Nephron progenitor cell (in vitro differentiated cells): ENCODE results near the gene YBX2.
A peak's percentile ranks its signal among the peaks of the same experiment; 100 is the strongest.

ENCODE experiments used
- DNase-seq: peaks from one replicate; pipeline ENCODE4 v3.0.0; 2021
- H3K27ac Mint-ChIP-seq: 2 replicates; pipeline ENCODE4 v1.8.0; 2021; ENCODE audit warnings: mild to moderate bottlenecking, moderate library complexity, mixed read lengths
- H3K27me3 Mint-ChIP-seq: 2 replicates; pipeline ENCODE4 v1.8.0; 2021; ENCODE audit warnings: mild to moderate bottlenecking, low read depth, mixed read lengths; ENCODE audit not compliant: poor library complexity
- H3K36me3 Mint-ChIP-seq: 2 replicates; pipeline ENCODE4 v1.8.0; 2021; ENCODE audit warnings: low read depth, mixed read lengths
- H3K4me1 Mint-ChIP-seq: 2 replicates; pipeline ENCODE4 v1.8.0; 2021; ENCODE audit warnings: mixed read lengths
- H3K4me3 Mint-ChIP-seq: 2 replicates; pipeline ENCODE4 v1.8.0; 2021; ENCODE audit warnings: mild to moderate bottlenecking, moderate library complexity, mixed read lengths
- H3K9me3 Mint-ChIP-seq: 2 replicates; pipeline ENCODE4 v1.8.0; 2021; ENCODE audit warnings: mild to moderate bottlenecking, moderate library complexity, mixed read lengths
- TF ChIP-seq, protein P1 (sequence below): fragments of 200-600 bp; sonication (generic); IDR thresholded peaks from 2 replicates; pipeline ENCODE4 v1.5.0; 2021; ENCODE audit warnings: antibody characterized with exemption

Gene YBX2

DNA sequence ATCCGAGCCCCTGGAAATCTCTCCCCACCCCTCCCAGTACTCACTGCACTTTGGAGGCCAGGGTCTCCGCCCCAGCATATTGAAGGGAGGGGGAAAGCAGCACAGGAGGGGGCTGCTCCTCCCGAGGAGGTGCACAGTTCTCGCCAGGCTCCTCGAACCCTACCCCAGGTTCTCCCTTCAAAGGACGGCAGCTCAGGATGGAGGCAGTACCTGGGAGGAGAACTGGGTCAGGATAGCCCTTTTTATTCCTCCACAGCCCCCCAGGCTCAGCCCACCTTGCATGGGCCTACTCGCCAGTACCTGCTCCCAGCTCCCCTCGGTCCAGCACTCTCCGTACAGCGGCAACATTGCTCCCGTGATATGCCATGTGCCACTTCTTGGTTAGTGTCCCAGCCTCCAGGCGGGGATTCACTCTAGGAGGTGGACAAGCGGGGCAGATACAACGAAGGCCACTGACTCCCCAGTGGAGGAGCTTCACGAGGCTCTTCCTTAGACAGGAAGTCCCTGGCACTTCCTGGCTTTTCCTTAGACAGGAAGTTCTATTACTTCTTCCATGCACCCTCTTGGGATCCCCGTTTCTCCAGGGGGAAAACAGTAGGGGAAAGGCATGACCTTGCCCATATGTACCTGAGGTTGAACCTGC, 22.8 kb upstream of the YBX2 start:
- H3K36me3 Mint-ChIP-seq: peaks cover 46% of the 10 kb centered on the region
- peak overlapping the region; percentile 57 for H3K27ac Mint-ChIP-seq
- TF ChIP-seq, protein P1, sequence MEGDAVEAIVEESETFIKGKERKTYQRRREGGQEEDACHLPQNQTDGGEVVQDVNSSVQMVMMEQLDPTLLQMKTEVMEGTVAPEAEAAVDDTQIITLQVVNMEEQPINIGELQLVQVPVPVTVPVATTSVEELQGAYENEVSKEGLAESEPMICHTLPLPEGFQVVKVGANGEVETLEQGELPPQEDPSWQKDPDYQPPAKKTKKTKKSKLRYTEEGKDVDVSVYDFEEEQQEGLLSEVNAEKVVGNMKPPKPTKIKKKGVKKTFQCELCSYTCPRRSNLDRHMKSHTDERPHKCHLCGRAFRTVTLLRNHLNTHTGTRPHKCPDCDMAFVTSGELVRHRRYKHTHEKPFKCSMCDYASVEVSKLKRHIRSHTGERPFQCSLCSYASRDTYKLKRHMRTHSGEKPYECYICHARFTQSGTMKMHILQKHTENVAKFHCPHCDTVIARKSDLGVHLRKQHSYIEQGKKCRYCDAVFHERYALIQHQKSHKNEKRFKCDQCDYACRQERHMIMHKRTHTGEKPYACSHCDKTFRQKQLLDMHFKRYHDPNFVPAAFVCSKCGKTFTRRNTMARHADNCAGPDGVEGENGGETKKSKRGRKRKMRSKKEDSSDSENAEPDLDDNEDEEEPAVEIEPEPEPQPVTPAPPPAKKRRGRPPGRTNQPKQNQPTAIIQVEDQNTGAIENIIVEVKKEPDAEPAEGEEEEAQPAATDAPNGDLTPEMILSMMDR: no peak
- H3K4me1 Mint-ChIP-seq: peaks cover 30% of the 10 kb centered on the region
- no peaks in the 10 kb centered on the region for H3K27me3 Mint-ChIP-seq
- H3K9me3 Mint-ChIP-seq: no peaks in the 10 kb centered on the region
- DNase-seq: no peak
- peak overlapping the region; percentile 51 for H3K4me3 Mint-ChIP-seq

DNA sequence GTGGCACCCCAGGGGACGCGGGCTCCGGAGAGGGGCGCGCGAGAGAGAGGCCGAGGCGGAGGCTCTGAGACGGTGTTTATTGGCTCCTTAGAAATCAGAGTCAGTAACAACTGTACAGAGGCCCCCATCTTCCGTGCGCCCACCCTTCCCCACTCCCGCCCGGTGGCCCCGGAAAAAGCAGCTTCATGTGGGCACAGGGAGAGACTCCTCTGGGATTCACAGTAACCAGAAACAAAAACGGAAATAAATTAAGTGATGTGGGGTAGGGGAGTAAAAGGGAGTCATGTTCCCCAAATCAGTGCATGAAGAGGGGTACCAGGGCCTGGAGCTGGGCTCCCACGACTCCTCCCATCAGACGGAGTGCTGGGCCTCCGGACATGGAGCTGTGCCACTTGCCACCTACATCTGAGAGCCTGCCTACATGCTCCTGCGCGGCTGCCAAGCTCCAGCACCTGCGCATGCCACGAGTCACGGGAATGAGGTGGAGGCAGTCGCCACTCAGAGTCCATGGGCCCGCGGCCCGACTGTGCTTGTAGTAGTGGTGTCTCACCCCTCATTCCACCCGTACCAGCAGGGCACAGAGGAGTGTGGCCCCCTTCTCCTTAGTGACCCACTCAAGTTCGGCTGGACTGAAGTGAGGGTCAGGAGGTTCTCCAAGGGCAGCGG, 21.3 kb upstream of the YBX2 start:
- no peak for DNase-seq
- Mint-ChIP-seq H3K36me3 (peaks cover 45% of the 10 kb centered on the region), H3K27me3 (no peaks in the 10 kb centered on the region), H3K27ac (peak overlapping the region; percentile 66), H3K4me3 (peak overlapping the region; percentile 79), H3K9me3 (no peaks in the 10 kb centered on the region), H3K4me1 (peaks cover 40% of the 10 kb centered on the region)
- TF ChIP-seq, protein P1: no peak

DNA sequence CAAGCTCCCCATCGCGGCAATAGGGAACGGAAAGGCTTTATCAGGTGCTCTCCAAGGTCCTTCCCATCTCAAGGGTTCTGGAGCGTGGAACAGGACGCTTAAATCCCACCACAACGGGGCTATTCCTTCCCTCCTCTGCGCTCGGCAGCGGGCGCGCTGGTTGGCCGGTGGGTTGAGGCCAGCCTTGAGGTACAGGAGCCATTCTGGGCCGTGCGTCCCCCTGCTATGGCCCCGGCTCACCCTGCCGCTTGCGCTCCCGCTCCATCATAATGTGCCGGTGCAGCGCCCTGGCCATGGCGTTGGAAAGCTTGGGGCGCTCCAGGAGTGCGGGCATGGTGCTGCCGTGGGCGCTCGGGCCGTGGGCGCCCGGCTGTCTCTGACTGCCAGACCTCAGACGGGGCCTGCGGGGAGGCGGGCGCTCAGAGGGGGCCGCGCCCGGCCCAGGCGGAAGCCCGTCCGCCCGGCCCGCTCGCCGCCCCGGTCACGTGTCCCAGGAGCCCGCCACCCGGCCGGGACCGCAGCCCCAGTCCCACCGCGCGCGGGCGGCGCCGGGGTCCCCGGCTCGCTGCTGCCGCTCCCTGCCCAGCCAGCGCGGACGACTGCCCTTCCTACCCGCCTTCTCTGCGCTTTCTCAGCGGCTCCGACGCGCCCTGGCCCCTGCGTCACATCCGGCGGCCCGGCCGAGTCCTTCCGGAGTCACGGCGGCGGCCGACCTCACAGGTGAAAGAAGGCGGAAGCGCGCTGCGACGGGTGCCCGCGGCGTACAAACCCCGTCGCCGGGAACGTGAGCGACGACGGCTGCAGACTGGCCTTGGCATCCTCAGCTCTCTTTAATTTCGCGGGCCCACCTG, 20.5 kb upstream of the YBX2 start, which contains the start of gene GPS2:
TSS of gene GPS2 (minus strand) at position 642 of the 851 bp plus-strand sequence. CDS start at position 334, 308 bp downstream.
- TF ChIP-seq, protein P1: no peak
- Mint-ChIP-seq H3K4me3 (peak within 1 kb of the TSS; percentile 83), H3K27ac (peak within 1 kb of the TSS; percentile 97), H3K27me3 (no peaks in the 10 kb centered on the region), H3K36me3 (peaks cover 53% of the 10 kb centered on the region), H3K9me3 (no peaks in the 10 kb centered on the region), H3K4me1 (peaks cover 48% of the 10 kb centered on the region)
- DNase-seq: peak; percentile 91

DNA sequence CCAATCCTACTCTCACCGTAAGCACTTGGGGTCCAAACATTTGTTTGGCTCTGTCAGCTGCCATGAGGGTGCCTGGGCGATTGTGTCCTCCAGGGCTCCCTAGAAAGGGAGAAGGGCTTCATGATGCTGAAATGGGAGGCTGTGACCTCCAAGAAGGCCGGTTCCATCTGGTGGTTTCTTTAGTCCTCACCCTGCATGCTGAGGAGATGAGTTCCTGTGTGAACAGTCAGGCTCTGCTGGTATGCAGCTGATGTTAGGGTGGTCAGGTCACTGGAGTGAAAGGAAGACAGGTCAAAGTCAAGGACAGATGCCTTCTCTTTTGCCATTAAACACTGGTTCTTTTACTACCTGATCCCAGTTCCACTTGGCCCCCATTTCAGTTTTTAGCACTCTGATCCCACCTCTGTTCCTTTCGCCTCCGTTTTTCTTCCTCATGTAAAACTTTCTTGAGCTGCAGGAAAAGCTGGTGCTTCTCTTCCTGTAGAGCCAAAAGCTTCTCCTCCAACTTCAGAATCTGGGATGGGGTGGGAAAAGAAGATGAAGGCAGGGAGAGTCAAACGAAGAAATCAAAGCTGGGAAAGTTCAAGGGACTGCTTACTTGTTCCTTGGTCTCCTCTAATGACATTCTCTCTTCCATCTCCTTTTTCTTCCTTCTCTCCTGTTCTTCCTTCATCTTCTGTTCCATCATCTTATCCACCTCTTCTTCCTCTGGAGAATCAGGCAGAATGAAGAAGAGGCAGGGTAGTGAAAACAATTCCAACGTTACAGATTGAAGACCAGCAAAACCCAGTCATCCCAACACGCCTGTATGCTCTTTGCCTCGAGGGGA, 19.7 kb upstream of the YBX2 start:
- Mint-ChIP-seq H3K4me3 (peak overlapping the region; percentile 83), H3K4me1 (peaks cover 56% of the 10 kb centered on the region), H3K9me3 (no peaks in the 10 kb centered on the region), H3K36me3 (peaks cover 61% of the 10 kb centered on the region), H3K27me3 (no peaks in the 10 kb centered on the region), H3K27ac (peak overlapping the region; percentile 97)
- TF ChIP-seq, protein P1: no peak
- DNase-seq: no peak

DNA sequence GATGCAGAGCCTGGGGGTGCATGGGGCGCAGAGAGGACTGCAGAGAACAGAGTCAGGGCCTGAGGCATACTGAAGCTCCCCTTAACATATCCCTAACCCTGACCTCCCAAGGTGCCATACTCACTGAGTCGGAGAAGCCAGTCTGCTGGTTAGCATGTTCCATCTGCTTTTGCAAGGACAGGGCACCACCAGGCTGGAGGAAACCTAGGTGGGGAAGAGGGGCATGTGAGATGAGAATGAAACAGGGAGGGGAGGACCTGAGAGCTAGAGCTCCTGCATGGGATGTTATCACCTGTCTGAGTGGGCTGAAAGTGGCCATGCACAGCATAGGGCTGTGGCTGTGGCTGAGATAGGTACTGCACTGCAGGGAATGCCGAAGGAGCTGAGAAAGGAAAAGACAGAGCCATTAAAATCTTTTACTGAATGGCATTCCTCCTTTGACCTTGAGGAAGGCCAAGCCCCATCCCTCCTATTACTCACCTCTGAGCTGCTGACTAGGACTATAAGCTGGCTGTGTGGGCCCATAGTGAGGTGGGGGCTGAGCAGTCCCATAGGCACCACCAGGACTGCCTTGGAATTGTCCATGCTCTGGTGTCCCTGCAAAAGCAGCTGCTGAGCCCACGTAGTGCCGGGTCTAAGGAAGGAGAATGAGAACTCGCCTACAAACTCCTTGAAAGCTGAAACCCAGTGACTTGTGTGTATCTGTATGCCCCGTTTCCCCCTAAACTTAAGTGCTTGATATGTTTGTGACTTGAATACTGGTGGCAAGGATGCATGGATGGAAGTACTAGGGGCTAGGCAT, 18.9 kb upstream of the YBX2 start:
- DNase-seq: no peak
- TF ChIP-seq, protein P1: no peak

More for the DNA sequence above, 18.9 kb upstream of the YBX2 start:
- peak overlapping the region; percentile 29 for H3K27ac Mint-ChIP-seq
- peaks cover 63% of the 10 kb centered on the region for H3K4me1 Mint-ChIP-seq
- no peaks in the 10 kb centered on the region for H3K27me3 Mint-ChIP-seq
- peaks cover 58% of the 10 kb centered on the region for H3K36me3 Mint-ChIP-seq
- H3K9me3 Mint-ChIP-seq: no peaks in the 10 kb centered on the region
- peak overlapping the region; percentile 83 for H3K4me3 Mint-ChIP-seq
